ENCODE measurements around the gene POLR1E.
"Not testable (repeated sequence)": the region's sequence is repeated elsewhere in the genome, so short reads cannot be mapped to it uniquely, and the experiment has no call there.

Gene POLR1E

GRCh38 chr9:37465249-37466036, 20.3 kb upstream of the POLR1E start, which contains the start of gene ZBTB5:
Gene ZBTB5 (minus strand): TSS chr9:37465450. CDS start chr9:37442551, 22,899 bp downstream.
- peak; percentile 92 to 97 (median 94) for DNase-seq

- DNase-seq: no peak
Observed at GRCh38 chr9:37466037-37466709, 19.6 kb upstream of the POLR1E start.

GRCh38 chr9:37467530-37467929, 18.2 kb upstream of the POLR1E start:
- not testable (repeated sequence) for DNase-seq

- DNase-seq: no peak
Observed at GRCh38 chr9:37468620-37469019, 17.1 kb upstream of the POLR1E start.

- DNase-seq: no peak
Observed at GRCh38 chr9:37471942-37472684, 13.6 kb upstream of the POLR1E start.

- not testable (repeated sequence) for DNase-seq
Observed at GRCh38 chr9:37473982-37474381, 11.8 kb upstream of the POLR1E start.

- DNase-seq: no peak
Observed at GRCh38 chr9:37474438-37474837, 11.3 kb upstream of the POLR1E start.

GRCh38 chr9:37476930-37477329, 8.8 kb upstream of the POLR1E start:
- no peak for DNase-seq

- not testable (repeated sequence) for DNase-seq
Observed at GRCh38 chr9:37477443-37477842, 8.3 kb upstream of the POLR1E start.

- not testable (repeated sequence) for DNase-seq
Observed at GRCh38 chr9:37477987-37478619, 7.6 kb upstream of the POLR1E start.

GRCh38 chr9:37480759-37481158, 5.0 kb upstream of the POLR1E start:
- DNase-seq: no peak

- DNase-seq: no peak
Observed at GRCh38 chr9:37486256-37486615, 488 bp downstream of the POLR1E start.

- no peak for DNase-seq
Observed at GRCh38 chr9:37486616-37487548, 1.1 kb downstream of the POLR1E start.

- no peak for DNase-seq
Observed at GRCh38 chr9:37491939-37492338, 6.2 kb downstream of the POLR1E start.

GRCh38 chr9:37495571-37495970, 9.8 kb downstream of the POLR1E start:
- no peak for DNase-seq

- DNase-seq: no peak
Observed at GRCh38 chr9:37496020-37496419, 10.3 kb downstream of the POLR1E start.

GRCh38 chr9:37497320-37497719, 11.6 kb downstream of the POLR1E start:
- no peak for DNase-seq

- no peak for DNase-seq
Observed at GRCh38 chr9:37498457-37498856, 12.7 kb downstream of the POLR1E start.

- DNase-seq: no peak
Observed at GRCh38 chr9:37499297-37499696, 13.5 kb downstream of the POLR1E start.

GRCh38 chr9:37501957-37502596, 16.3 kb downstream of the POLR1E start:
- no peak for DNase-seq

- no peak for DNase-seq
Observed at GRCh38 chr9:37503736-37504135, 18.0 kb downstream of the POLR1E start.
